GM19438 (cell line): ENCODE results near the gene KCNMA1.

ENCODE experiments used
- ATAC-seq: cut with Tn5 transposase; IDR thresholded peaks from one replicate; pipeline ENCODE4 v1.9.1; 2021; ENCODE audit warnings: low read depth; ENCODE audit not compliant: unreplicated experiment

Gene KCNMA1

GRCh38 chr10:77264107-77264506 lies 373.5 kb downstream of the KCNMA1 start:
- ATAC-seq, result no peak

GRCh38 chr10:77263700-77264099 lies 373.9 kb downstream of the KCNMA1 start:
- ATAC-seq, result no peak

DNA sequence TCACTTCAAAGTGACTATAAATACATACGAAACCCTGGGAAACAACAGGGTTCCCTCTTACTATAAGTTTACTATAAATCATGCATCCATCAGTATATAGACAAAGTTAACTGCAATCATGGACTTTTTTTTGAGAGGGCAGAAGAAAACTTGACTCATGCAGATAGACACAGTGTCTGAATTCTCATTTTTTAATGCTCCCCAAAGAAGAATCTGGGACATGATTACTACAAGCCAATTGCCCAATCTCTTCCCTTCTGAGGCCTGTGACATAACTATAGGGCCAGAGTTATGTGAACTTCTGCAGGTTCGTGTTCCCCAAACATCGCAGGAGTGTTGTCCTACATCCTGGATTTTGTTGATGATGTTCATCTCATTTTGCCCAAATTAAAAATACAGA lies 376.5 kb downstream of the KCNMA1 start:
- no peak for ATAC-seq

GRCh38 chr10:77259171-77259874 lies 378.3 kb downstream of the KCNMA1 start:
- ATAC-seq, result no peak

DNA sequence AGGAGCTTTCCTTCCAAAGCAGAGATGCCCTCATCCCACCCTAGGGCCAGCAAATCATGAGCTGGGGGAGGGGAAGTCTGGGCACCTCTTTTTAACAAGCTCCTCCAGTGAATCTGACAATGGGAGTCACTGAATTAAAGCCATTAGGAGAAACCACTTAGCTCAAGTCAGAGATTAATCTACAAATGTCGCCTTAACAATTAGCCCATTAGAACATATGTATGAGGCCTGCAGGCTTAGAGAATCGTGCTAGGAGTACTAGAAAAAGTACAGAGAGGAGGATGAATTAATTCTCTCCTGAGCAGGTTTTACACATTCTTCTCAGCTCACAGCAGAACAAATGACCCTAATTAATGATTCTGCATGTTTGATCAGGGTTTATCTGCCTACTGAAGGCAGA lies 381.3 kb downstream of the KCNMA1 start:
- no peak for ATAC-seq

DNA sequence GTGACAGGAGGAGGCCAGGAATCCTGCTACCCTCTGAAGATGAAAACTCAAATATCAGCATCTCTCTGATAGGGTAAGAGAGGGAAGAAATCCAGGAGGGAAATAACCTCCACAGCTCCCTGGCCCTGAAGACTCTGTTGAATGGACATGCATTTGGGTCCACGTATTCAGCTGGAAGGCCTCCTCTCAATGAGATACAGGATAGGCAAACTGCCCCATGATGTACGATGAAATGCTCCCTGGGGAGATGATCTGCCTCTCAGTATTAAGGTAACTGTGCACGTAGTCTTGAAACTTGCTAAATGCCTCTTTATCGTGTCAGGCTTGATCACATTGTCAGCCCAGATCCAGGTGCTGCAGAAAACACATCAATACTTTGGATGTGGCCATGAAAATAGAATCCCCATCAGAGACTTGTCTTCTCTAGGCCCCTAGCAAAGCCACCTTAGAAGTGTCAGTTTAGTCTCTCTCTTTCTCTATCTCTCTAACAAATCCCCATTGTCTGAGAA lies 384.0 kb downstream of the KCNMA1 start:
- no peak for ATAC-seq

- ATAC-seq, result no peak
Observed at GRCh38 chr10:77253147-77253545, 384.5 kb downstream of the KCNMA1 start.

- ATAC-seq, result no peak
Observed at GRCh38 chr10:77252380-77253146, 385.0 kb downstream of the KCNMA1 start.

DNA sequence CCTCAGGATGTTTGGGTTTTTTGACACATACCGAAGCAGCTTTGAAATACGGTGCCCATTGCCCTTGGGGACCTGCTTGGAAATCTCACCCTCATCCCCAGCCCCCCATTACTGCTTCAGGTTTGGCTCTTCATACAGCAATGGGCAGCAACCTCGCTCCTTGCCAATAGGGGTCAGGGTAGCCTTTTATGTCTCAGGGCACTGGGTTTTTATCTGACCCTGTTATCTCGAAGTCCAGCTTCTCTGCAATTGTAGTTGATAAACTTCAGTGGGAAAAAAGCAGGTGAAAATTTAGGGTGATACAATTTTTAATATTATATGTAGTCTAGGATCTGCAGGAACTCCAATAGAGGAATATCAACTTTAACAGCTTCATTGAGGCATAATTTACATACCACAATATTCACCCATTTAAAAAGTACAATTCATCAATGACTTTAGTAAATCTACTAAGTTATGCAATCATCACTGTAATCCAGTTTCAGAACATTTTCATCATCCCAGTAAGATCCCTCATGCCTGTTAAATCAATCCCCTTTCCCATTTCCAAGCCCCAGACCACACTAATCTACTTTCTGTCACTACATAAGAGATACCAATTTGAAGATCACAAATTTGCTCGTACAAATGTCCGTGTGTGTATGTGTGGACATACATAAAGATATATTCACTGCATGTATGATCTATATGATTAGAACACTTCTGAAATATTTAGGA lies 386.2 kb downstream of the KCNMA1 start:
- ATAC-seq, result no peak

- no peak for ATAC-seq
Observed at GRCh38 chr10:77249901-77250459, 387.6 kb downstream of the KCNMA1 start.

- ATAC-seq, result no peak
Observed at GRCh38 chr10:77248104-77248790, 389.4 kb downstream of the KCNMA1 start.

GRCh38 chr10:77247031-77247990 lies 390.3 kb downstream of the KCNMA1 start:
- ATAC-seq, result no peak

GRCh38 chr10:77245953-77246352 lies 391.7 kb downstream of the KCNMA1 start:
- ATAC-seq, result no peak

DNA sequence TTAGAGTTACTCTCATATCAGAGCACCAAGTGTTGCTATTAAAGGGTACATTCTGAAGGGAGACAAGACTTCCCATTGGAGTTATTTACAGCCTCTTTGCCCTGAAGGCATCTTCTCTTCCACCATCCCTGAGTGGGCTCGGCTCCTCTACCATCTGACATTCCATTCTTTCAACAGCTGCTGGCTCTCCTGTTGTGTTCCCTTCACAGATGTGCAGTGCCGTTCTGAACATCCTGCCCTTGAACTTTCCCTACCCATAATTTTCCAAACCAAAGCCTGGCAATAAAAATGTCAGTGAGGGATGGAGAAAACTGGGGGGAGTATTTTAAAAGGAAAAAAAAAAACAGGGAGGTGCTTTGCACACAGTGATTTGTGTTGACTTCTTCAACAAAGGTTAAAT lies 392.9 kb downstream of the KCNMA1 start:
- no peak for ATAC-seq

DNA sequence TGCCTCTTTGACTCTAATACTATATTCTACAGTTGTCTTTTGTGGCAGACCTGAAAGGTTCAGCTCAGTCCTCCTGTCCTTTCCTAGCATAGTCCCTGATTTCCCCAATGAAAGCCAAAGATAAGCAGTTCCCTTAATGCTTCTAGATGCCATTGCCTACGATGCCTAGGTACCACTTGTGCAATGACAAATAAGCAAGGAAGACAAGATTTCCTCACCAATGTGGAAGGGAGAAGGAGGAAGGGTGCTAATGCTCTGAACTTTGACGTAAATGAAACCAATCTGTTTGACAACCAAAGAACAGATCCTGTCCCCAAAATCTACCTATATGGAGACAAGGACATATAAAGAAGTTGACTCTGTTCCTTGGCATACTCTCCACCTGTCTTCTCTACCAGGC lies 393.3 kb downstream of the KCNMA1 start:
- ATAC-seq, result no peak

GRCh38 chr10:77241350-77241725 lies 396.3 kb downstream of the KCNMA1 start:
- ATAC-seq, result no peak

DNA sequence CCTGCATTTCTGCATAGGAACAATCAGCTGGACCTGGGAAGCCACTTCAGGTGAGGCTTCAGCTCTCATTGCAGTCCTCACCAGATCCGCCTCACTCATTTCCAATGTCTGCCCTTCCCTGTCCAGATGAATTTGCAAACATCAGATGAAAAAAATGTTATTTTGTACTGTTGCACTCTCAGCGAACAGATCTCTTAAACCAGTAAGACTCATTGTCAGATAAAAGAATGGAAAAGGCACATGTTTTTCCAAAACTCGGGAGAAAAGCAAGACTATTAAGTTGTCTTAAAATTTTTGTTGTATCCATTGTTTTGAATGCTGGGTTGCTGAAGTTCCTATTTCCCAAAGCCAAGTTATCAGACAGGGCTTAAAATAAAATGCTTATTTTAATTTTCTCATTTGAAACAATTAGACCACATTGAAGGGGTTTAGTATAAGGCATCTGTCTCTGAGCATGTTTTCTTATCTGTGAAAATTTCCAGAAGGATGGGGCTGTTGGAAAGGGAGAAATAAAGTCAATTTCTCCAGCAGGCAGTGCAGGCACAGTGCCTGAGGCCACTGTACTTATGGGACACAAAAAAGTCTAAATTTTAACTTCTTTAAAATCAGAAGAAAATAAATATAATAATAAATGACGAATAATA lies 396.8 kb downstream of the KCNMA1 start:
- ATAC-seq, result no peak

DNA sequence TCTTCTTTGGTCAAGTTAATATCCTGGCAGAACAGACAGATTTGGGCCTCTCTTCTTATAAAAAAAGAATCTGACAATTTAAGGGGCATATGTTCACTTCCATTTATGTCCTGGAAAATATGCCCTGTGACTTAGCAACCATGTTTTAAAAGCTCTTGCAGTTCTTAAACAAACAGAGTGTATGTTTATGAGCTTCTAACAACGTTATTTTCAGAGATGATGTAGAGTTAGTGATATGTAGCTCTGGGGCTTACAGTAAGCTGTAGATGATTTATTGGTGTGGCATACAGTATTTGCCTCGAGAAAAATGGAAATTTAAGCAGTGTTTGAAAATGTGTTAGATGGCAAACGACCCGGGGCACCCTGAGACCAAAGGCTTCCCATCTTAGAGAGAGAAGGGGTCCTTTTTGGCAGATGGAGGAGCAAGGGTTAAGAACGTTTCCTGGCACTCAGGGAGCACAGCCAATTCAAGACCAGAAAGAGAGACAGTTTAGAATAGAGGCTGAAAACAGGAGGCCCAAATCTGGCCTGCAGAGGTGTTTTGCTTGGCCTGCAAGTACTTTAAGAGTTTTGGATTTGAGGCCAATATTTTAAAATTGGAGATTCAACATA lies 397.5 kb downstream of the KCNMA1 start:
- no peak for ATAC-seq
